Activated T-helper 1 cell treated with Interleukin-2 at 50 U/mL for 16 hours (primary cell): ENCODE data around the gene HMGXB3.

Experiments
- DNase-seq: peaks from one replicate; pipeline ENCODE4 v3.0.0-alpha.2; 2020; ENCODE audit warnings: low read depth

Gene HMGXB3

GRCh38 chr5:150092159-150092787 is 91.7 kb downstream of the HMGXB3 start:
- no peak for DNase-seq

- no peak for DNase-seq
Measured at GRCh38 chr5:150097152-150097551, 96.6 kb downstream of the HMGXB3 start.

GRCh38 chr5:150101023-150101422 is 100.5 kb downstream of the HMGXB3 start:
- DNase-seq, result no peak
